Measurements from ENCODE around the gene RGS12.

DNA sequence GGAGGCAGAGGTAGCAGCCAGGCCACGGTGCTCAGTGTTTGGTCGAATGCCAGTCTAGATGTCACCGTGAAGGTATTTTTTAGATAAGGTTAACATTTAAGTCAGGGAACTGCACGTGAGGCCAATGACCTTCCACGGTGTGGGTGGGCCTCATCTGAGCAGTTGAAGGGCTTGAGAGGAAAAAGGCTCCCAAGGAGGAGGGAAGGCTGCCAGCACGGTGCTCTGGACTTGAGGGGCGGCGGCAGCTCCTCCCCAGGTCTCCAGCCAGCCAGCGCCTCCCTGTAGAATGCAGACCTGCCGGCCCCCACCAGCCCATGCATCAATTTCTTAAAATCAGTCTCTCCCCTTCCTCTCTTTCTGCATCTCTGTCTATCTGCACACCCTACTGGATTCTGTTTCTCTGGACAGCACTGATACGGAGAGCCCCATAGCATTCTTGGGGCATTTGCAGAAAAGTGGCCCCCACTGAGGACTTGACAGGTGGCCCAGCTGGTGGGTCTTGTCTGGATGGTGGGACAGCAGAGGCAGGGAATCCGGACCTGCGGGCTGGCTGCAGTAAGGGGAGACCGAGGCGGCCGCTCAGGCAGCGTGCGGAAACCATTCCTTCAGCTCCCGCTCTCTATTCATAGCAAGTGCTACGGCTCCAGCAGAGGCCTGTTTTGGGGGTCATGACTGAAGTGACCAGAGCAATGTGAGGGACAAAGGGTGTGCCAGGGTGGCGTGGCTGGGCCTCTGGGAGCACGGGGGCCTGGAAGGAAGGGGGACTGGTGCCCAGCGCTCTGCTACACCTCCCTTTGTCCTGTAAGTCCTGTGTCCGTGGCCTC is 7.9 kb upstream of the RGS12 start:
- TF ChIP-seq CTCF (IDR thresholded peaks at IDR 0.05; ENCODE audit: control extremely low read depth in 1 of 3, insufficient read depth in 1 of 3, low read depth in 1 of 3, low read length in 3 of 3) (no peak), HDAC6 (IDR thresholded peaks at IDR 0.05; ENCODE audit: low read depth, low read length) (no peak), EZH2 (IDR thresholded peaks at IDR 0.05; ENCODE audit: low read depth, low read length, severe bottlenecking) (no peak), JUND (IDR thresholded peaks at IDR 0.05; ENCODE audit: low read length) (no peak), EGR1 (IDR thresholded peaks at IDR 0.05; ENCODE audit: borderline replicate concordance, low read depth, low read length) (no peak), TAF1 (IDR thresholded peaks at IDR 0.05; ENCODE audit: low read depth, low read length) (no peak), EP300 (IDR thresholded peaks at IDR 0.05; ENCODE audit: borderline replicate concordance in 1 of 2, low read depth in 2 of 2, low read length in 2 of 2) (no peak), SP1 (IDR thresholded peaks at IDR 0.05; ENCODE audit: low read depth, low read length) (no peak), CEBPB (IDR thresholded peaks at IDR 0.05; ENCODE audit: low read depth, low read length) (no peak), RAD21 (IDR thresholded peaks at IDR 0.05 in 1 of 2, conservative IDR thresholded peaks at IDR 0.05 in 1 of 2; ENCODE audit: low read depth in 2 of 2, low read length in 2 of 2) (no peak)

Data from H1 (cell line).